GM18505 (cell line): ENCODE data around the gene ALX3.

Experiments
- ATAC-seq: cut with Tn5 transposase; IDR thresholded peaks from one replicate; pipeline ENCODE4 v1.9.1; 2021; ENCODE audit not compliant: unreplicated experiment
- POLR2A ChIP-seq: IDR thresholded peaks from 4 replicates; pipeline ENCODE4 v1.6.1; 2011; ENCODE audit warnings: borderline replicate concordance; ENCODE audit not compliant: insufficient read depth, insufficient read length; ENCODE audit errors: extremely low read depth

Gene ALX3

GRCh38 chr1:110070671-110071242, at the start of gene ALX3:
Gene ALX3 (minus strand): TSS chr1:110070672. CDS start chr1:110070612, 60 bp downstream.
- no peak for ATAC-seq
- TF ChIP-seq POLR2A = no peak

DNA sequence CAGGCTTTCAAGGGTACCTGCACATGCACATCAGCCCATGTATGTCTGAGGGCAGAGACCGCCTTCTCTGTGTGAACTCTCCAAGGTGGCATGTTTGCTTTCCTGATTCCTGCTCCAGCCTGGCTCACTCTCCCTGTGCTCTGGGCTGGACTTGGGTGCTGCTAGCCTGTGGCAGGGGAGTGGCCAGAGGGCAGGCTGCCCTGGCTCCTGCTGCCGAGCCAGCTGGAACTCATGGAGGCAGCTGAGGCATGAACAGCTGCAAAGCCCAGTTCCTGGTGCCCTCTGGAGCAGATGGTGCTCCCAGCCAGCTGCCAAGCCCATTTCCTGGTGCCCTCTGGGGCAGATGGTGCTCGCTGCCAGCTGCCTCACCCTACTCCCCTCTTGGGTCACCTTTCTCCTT, 49.4 kb upstream of the ALX3 start:
- TF ChIP-seq POLR2A = no peak
- ATAC-seq = no peak

- no peak for TF ChIP-seq POLR2A
- ATAC-seq = no peak
These were observed 48.3 kb upstream of the ALX3 start for GRCh38 chr1:110118636-110119396.

- no peak for ATAC-seq
- TF ChIP-seq POLR2A = no peak
These were observed 44.3 kb upstream of the ALX3 start for GRCh38 chr1:110114784-110115183.

- no peak for TF ChIP-seq POLR2A
- no peak for ATAC-seq
These were observed 43.7 kb upstream of the ALX3 start for GRCh38 chr1:110114173-110114572.

GRCh38 chr1:110113551-110113950, 43.1 kb upstream of the ALX3 start:
- no peak for ATAC-seq
- no peak for TF ChIP-seq POLR2A

GRCh38 chr1:110112656-110113055, 42.2 kb upstream of the ALX3 start:
- ATAC-seq = no peak
- TF ChIP-seq POLR2A = no peak

DNA sequence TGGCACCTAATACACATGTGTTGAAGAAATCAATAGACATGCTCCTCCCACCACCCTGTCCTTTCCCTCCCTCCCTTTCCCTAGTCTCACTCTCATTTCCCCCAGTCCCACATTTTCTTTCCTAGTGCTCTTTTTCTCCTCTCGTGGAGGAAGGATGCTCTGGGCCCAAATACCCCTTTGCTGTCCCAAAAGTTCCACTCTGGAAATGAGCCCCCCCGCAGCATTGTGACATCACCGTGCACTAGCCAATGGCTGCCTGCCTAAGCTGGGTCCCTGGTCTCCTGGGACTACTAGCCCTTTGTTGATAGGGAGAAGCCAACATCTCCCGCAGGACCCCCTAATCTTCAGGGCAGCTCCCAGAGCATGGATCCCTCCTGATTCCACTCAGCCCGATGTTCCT, 41.7 kb upstream of the ALX3 start, which contains the start of gene UBL4B:
UBL4B (plus strand) TSS at position 301 of the 400 bp plus-strand sequence; CDS start at position 393, 92 bp downstream.
- ATAC-seq = no peak
- no peak for TF ChIP-seq POLR2A

DNA sequence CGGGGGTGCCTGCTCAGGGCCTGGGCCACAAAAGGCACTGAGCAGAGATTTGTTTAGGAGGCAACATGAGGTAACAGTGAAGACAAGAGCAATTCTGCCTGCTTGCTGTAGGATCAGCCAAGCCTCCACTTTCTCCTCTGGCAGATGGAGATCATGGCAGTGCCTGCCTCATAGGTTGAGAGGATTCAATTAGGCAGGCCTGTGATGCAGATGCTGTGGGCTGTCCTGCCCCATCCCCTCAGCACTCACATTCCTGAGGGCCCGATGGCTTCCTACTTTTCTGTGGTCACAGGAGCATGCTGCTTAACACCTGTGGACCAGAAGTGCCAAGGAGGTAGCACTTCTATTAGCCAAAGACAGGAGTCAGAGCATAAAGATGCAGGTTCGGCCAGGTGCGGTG, 40.6 kb upstream of the ALX3 start:
- no peak for TF ChIP-seq POLR2A
- no peak for ATAC-seq

DNA sequence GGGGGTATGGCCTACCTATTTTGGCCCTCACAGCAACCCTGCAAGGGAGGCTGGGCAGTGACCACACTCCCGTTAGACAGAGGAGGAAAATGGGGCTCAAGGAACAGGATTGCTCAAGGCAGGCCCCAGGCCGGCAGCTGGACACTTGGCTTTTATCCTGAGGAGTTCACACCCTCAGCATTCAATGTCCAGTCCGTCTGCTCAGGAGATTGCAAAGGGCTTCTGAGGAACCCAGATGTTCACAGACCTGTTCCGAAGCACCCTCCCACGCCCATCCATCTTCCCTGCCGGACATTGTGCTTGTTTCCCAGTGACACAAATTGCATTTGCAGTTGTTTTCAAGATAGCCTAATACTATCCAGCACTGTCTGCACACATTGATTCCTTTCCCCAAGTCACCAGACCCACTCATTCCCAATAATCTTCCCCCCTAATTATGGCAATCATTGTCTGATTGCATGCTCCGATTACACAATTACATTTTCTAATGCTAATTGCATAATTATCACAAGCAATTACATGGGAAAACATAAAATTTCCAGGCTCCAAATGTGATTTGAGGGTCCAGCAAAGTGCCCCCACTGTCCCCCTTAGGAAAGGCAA, 37.5 kb upstream of the ALX3 start:
- no peak for ATAC-seq
- no peak for TF ChIP-seq POLR2A

GRCh38 chr1:110106013-110106941, 35.8 kb upstream of the ALX3 start:
- TF ChIP-seq POLR2A = no peak
- ATAC-seq = no peak

DNA sequence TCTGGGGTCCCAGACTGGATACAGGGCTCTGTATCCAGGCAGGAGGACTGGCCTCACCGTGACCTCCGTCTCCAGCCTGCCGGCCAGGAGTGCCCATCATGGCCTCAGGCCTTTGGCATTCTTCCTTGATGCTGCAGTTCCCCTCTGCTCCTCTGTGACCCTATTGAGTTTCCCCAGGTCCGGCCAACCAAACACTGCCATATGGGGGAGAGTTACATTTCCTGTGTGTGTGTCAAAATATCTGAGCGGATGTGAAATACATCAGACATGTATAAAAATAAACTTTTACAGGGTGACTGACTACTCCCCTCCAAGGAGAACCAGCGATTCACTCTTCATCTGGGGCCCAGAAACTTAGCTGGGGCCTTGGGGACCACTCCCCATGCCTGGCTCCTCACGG, 31.6 kb upstream of the ALX3 start:
- no peak for ATAC-seq
- no peak for TF ChIP-seq POLR2A

- TF ChIP-seq POLR2A = no peak
- ATAC-seq = no peak
These were observed 29.9 kb upstream of the ALX3 start for GRCh38 chr1:110100335-110100734.
